ENCODE results near the gene CACNA1E. TPM values are rescaled to one million over a fixed set of nuclear protein-coding genes. Genes with fewer than 3 reads are reported as not detected.

Gene CACNA1E
- total RNA-seq, 1 donor = not detected

GRCh38 chr1:181482521-181483284, 614 bp upstream of the CACNA1E start:
- no peak for DNase-seq (ENCODE audit: low read depth)
- peak overlapping the region; percentile 25 for H3K4me3 ChIP-seq (ENCODE audit: low read depth, low read length)
- TF ChIP-seq, protein P1, sequence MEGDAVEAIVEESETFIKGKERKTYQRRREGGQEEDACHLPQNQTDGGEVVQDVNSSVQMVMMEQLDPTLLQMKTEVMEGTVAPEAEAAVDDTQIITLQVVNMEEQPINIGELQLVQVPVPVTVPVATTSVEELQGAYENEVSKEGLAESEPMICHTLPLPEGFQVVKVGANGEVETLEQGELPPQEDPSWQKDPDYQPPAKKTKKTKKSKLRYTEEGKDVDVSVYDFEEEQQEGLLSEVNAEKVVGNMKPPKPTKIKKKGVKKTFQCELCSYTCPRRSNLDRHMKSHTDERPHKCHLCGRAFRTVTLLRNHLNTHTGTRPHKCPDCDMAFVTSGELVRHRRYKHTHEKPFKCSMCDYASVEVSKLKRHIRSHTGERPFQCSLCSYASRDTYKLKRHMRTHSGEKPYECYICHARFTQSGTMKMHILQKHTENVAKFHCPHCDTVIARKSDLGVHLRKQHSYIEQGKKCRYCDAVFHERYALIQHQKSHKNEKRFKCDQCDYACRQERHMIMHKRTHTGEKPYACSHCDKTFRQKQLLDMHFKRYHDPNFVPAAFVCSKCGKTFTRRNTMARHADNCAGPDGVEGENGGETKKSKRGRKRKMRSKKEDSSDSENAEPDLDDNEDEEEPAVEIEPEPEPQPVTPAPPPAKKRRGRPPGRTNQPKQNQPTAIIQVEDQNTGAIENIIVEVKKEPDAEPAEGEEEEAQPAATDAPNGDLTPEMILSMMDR (IDR thresholded peaks at IDR 0.05; ENCODE audit: insufficient read depth, low read length) = no peak

GRCh38 chr1:181484821-181485220, 1.5 kb downstream of the CACNA1E start:
- no peak overlapping the region for H3K4me3 ChIP-seq (ENCODE audit: low read depth, low read length)
- DNase-seq (ENCODE audit: low read depth) = no peak
- TF ChIP-seq, protein P1 (IDR thresholded peaks at IDR 0.05; ENCODE audit: insufficient read depth, low read length) = no peak

GRCh38 chr1:181485287-181486097, 2.2 kb downstream of the CACNA1E start:
- H3K4me3 ChIP-seq (ENCODE audit: low read depth, low read length) = no peak overlapping the region
- TF ChIP-seq, protein P1 (IDR thresholded peaks at IDR 0.05; ENCODE audit: insufficient read depth, low read length) = no peak
- no peak for DNase-seq (ENCODE audit: low read depth)

- DNase-seq (ENCODE audit: low read depth) = no peak
- H3K4me3 ChIP-seq (ENCODE audit: low read depth, low read length) = no peak overlapping the region
- TF ChIP-seq, protein P1 (IDR thresholded peaks at IDR 0.05; ENCODE audit: insufficient read depth, low read length) = no peak
These were observed 2.7 kb downstream of the CACNA1E start for GRCh38 chr1:181486098-181486420.

- TF ChIP-seq, protein P1 (IDR thresholded peaks at IDR 0.05; ENCODE audit: insufficient read depth, low read length) = no peak
- no peak overlapping the region for H3K4me3 ChIP-seq (ENCODE audit: low read depth, low read length)
- no peak for DNase-seq (ENCODE audit: low read depth)
These were observed 5.5 kb downstream of the CACNA1E start for GRCh38 chr1:181488866-181489265.

- no peak overlapping the region for H3K4me3 ChIP-seq (ENCODE audit: low read depth, low read length)
- TF ChIP-seq, protein P1 (IDR thresholded peaks at IDR 0.05; ENCODE audit: insufficient read depth, low read length) = no peak
- DNase-seq (ENCODE audit: low read depth) = no peak
These were observed 7.0 kb downstream of the CACNA1E start for GRCh38 chr1:181490276-181490675.

Data from fibroblast of the aortic adventitia (primary cell).